ENCODE data around the gene RUFY4.
"Not testable (repeated sequence)": the region's sequence is repeated elsewhere in the genome, so short reads cannot be mapped to it uniquely, and the experiment has no call there.

The RUFY4 gene

GRCh38 chr2:218031771-218032257, 37.2 kb upstream of the RUFY4 start:
- no peak for DNase-seq (ENCODE audit: low spot score)

- no peak for DNase-seq (ENCODE audit: low spot score)
Observed at GRCh38 chr2:218032336-218033171, 36.5 kb upstream of the RUFY4 start.

DNA sequence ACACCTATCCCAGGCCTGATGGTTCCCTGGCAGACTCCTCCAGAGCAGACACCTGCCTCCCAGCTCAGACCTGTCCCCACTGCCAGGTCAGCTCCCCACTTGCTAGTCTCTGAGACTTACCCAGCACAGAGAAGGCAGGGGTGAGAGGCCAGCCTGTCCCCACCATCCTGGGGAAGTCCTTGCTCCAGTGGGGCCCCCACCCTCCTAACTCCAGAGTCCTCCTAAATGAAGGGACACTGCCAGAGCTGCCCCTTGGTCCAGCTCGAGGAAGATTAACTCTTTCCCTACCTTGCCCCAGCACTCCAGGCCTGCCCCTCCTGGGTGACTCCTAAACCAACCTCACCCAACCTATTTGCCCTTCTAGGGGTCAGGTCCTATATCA, 35.9 kb upstream of the RUFY4 start:
- no peak for DNase-seq (ENCODE audit: low spot score)

- DNase-seq (ENCODE audit: low spot score): no peak
Observed at GRCh38 chr2:218033590-218034496, 35.2 kb upstream of the RUFY4 start.

GRCh38 chr2:218034497-218035213, 34.4 kb upstream of the RUFY4 start:
- DNase-seq (ENCODE audit: low spot score): peak; percentile 71

DNA sequence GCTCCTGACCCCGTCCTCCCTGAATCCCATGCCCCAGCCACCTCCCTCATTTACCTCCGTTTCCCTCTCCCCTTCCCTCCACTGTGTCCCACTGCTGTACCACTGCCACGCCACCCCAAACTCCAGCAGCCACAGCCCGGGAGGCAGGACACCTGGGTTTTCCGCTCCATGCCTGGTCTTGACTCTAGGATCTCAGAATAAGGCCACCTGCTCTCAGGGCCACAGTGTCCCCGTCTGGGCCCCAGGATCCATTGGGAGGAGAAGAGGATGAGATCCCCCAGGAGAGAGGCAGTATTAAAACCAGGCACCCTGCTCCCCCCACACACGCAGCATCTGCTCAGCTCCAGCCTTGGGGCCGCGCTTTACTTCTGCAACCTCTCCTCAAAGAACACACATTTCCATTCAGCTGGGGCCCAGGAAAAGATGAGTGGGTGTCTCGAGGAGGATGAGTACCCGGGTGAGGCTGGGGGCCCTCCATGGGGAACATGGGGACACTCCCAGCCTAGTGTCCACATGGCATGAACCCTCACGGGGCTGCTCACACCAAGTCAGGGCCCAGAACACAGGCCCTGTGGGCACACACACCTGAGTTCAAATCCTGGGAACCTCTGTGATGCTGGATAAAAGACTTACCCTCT, 33.5 kb upstream of the RUFY4 start:
- DNase-seq (ENCODE audit: low spot score): no peak

GRCh38 chr2:218036371-218036770, 32.7 kb upstream of the RUFY4 start:
- DNase-seq (ENCODE audit: low spot score): no peak

GRCh38 chr2:218039171-218039570, 29.9 kb upstream of the RUFY4 start:
- DNase-seq (ENCODE audit: low spot score): no peak

- DNase-seq (ENCODE audit: low spot score): no peak
Observed at GRCh38 chr2:218040883-218041282, 28.2 kb upstream of the RUFY4 start.

GRCh38 chr2:218041302-218042168, 27.5 kb upstream of the RUFY4 start:
- no peak for DNase-seq (ENCODE audit: low spot score)

- no peak for DNase-seq (ENCODE audit: low spot score)
Observed at GRCh38 chr2:218043100-218043499, 26.0 kb upstream of the RUFY4 start.

DNA sequence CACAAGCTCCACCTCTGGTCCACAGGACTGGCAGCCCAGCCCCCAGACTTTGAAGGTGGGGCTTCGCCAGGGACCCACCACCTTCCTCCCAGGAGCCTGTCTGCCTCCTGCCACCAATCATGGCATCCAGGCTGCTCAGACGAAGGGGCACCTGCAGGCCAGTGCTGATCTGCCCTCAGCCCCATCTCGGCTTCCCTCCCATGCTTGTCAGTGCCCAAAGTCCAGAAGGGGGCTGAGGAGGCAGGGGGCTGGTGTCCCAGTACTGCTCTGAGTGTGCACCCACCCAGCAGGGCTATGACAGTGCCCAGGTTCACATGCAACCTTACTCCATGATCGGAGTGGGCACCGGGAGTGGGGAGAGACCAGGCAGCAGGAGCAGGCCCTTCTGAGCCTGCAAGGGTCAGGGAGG, 25.3 kb upstream of the RUFY4 start:
- DNase-seq (ENCODE audit: low spot score): no peak

- DNase-seq (ENCODE audit: low spot score): not testable (repeated sequence)
Observed at GRCh38 chr2:218044599-218044998, 24.5 kb upstream of the RUFY4 start.

DNA sequence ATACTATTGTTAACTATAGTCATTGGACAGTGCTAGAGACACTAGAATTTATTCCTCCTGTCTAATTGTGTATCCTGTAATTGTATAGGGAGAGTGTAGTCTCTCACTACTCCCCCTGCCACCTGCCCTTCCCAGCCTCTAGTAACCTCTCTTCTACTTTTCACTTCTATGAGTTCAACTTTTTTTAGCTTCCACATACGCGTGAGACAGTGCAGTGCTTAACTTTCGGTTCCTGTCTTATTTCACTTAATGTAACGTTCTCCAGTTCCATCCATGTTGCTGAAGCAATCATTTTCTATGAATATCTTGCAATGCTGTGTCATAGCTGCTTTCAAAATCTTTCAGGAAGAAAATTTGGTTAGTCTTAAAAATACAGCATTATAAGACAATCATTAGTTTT, 22.8 kb upstream of the RUFY4 start:
- no peak for DNase-seq (ENCODE audit: low spot score)

DNA sequence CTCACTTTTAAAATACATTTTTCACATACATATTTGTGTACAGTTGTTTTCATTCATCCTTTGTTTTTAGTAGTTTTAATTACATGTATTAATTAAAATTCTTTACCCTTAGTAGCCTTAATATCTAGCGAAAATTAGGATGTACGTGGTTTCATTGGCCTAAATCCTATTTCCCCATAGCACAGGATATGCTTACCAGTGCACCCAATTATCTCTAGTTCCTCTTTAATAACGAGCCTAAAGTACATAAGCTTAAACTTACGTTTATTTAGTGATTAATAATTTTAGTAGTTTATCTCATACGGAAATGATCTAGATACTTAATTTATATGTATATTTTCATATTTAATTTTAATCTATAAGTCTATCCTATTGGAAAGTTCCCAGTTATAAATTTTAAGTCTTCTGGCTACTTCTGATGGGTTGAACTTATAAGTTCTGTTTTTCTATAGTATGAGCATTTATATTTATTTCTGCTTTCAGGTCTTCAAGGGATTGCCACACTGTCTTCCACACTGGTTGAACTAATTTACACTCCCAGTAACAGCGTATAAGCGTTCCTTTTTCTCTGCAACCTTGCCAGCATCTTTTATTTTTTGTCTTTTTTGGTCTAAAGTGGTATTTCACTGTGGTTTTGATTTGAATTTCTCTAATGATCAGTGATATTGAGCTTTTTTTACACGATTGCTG, 21.4 kb upstream of the RUFY4 start:
- DNase-seq (ENCODE audit: low spot score): no peak

GRCh38 chr2:218051903-218052302, 17.1 kb upstream of the RUFY4 start:
- no peak for DNase-seq (ENCODE audit: low spot score)

DNA sequence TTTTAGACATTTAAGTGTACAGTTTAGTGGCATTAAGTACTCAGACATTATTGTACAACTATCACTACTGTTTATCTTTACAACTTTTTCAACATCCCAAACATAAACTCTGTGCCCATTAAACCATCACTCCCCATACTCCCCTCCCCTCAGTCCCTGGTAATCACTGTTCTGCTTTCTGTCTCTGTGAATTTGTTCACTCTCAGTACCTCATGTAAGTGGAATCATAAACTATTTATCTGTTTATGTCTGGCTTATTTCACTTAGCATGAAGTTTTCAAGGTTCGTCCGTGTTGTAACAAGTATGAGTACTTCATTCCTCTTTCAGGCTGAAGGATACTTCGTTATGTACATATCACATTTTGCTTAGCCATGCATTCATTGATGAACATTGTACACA, 9.8 kb upstream of the RUFY4 start:
- no peak for DNase-seq (ENCODE audit: low spot score)

DNA sequence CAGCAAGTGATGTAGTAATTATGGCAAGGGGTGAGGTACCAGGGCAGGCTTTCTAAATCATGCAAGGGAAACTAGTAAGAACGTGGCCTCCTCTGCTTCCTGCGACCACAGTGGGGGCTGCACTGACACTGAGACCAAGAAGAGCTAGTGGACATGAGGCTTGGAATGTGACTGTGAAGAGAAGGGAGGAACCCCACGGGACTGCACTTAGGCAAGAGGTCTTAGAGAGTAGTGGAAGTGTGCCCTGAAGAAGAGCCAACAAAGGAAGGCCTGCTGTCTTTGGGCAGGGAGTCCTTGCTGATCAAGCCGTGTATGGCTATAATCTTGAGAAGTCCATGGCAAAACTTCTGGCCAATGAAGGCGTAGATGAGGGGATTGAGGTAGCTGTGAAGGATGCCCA, 8.9 kb upstream of the RUFY4 start:
- no peak for DNase-seq (ENCODE audit: low spot score)

- DNase-seq (ENCODE audit: low spot score): no peak
Observed at GRCh38 chr2:218060950-218061660, 7.9 kb upstream of the RUFY4 start.

DNA sequence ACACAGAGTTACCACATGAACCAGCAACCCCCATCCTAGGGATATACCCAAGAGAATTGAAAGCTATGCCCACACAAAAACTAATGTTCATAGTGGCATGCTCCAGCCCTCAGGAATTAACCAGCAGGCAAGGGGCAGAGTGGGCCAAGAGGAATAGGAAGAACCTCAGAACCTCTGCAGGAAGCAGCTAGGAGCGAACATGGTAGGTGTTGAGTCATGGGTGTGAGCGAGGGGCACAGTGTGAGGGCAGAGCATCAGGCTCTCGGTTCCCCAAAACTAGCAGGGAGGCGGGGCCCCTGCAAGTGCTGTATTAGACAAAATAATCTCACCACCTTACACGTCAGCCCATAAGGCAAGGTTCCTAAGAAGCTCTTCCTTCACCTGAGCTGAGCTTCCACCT, 5.6 kb upstream of the RUFY4 start:
- no peak for DNase-seq (ENCODE audit: low spot score)

Measured in D341Med (cell line).